Heart left ventricle (tissue), 13 donors: ENCODE data around the gene PLEKHD1.

ENCODE experiments used
- POLR2A ChIP-seq, 2 donors: fragments of 450-650 bp; IDR thresholded peaks; one replicate each; pipeline ENCODE4 v1.6.1; 2017; ENCODE audit warnings: antibody characterized with exemption in 2 of 2, mild to moderate bottlenecking in 2 of 2, moderate library complexity in 2 of 2
- TF ChIP-seq, protein P1 (sequence below), 12 donors: fragments of 200-600 bp; sonication (generic) in 4 of 12; IDR thresholded peaks; one replicate each; pipeline versions ENCODE4 v1.5.0 to v1.8.0; 2018 to 2022; ENCODE audit warnings: antibody characterized with exemption in 12 of 12, mild to moderate bottlenecking in 5 of 12
- donor health status: ischemic (EF 13 %, LVEDD 7.1; RV severe dilation, severe dysfunction).
- donor health status: DM: no; HTN: yes; CAD: no.
- donor health status: DM: no; HTN: no; CAD: no.
- donor health status: ischemic (EF 25% LVEDD 6.9; RV normal size, moderate dysfunction).
- donor health status: ischemic (EF 25% LVEDD 5.7; RV mildly dilated, moderate dysfunction).
- donor health status: ischemic (EF 35%, LVEDD 5.7; RV mildly dilated, moderate dysfunction).
- donor health status: nonischemic (EF 11% LVEDD 7.7; RV severe dilation, severe dysfunction).
- donor health status: DM: yes; HTN: yes; CAD: no.
- donor health status: PGD.
- donor health status: ischemic (EF 29% LVEDD 5.4; RV normal size, mild dysfunction).
- donor health status: nonischemic (EF 23%, LVEDD 6.1; RV moderate dilation, normal function).

DNA sequence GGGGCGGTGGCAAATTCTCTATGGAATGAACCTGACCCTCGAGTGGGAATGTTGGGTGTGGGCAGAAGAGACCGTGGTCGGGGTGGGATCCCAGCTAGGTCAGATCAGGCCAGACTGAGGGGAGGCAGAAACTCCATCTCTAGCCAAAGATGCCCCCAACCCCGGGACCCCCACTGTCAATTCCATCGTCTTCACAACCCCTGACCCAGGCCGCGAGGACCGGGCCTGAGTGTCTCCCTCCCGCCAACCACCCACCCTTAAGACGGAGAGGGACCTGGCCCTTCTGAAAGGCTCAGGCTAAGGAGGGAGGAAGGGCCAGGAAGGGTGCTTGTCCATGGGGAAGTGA, 760 bp downstream of the PLEKHD1 start:
- TF ChIP-seq, protein P1, sequence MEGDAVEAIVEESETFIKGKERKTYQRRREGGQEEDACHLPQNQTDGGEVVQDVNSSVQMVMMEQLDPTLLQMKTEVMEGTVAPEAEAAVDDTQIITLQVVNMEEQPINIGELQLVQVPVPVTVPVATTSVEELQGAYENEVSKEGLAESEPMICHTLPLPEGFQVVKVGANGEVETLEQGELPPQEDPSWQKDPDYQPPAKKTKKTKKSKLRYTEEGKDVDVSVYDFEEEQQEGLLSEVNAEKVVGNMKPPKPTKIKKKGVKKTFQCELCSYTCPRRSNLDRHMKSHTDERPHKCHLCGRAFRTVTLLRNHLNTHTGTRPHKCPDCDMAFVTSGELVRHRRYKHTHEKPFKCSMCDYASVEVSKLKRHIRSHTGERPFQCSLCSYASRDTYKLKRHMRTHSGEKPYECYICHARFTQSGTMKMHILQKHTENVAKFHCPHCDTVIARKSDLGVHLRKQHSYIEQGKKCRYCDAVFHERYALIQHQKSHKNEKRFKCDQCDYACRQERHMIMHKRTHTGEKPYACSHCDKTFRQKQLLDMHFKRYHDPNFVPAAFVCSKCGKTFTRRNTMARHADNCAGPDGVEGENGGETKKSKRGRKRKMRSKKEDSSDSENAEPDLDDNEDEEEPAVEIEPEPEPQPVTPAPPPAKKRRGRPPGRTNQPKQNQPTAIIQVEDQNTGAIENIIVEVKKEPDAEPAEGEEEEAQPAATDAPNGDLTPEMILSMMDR (IDR thresholded peaks at IDR 0.05), result no peak
- TF ChIP-seq POLR2A (IDR thresholded peaks at IDR 0.05), result no peak
